ENCODE measurements around the gene PAXIP1.

PAXIP1 gene

DNA sequence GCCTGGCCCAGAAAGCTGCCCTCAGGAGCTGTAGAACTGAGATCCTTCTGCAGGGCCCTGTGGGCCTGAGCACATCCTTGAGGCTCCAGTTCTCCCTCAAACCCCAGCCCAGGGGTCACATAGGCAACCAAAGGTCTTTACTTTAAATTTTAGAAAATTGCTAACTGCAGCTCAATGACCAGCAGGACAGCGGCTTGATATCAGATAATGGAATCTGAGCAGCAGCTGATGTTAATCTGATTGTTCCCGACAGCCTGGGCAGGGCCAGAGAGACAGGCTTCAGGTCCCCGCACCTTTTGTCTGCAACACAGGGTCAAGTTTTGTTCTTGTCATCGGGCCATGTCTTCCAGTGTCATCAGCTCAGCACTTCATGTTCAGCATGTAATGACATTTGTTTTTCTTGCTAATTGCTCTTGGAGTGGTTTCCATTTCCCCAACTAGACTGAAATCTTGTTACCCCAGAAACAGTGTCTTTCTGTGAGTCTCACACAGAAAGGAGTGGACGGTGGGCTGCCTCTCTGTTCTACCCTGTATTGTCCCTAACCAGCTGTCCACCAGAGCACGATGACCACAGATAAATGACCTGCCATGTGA is 91.0 kb downstream of the PAXIP1 start:
- DNase-seq: no peak

DNA sequence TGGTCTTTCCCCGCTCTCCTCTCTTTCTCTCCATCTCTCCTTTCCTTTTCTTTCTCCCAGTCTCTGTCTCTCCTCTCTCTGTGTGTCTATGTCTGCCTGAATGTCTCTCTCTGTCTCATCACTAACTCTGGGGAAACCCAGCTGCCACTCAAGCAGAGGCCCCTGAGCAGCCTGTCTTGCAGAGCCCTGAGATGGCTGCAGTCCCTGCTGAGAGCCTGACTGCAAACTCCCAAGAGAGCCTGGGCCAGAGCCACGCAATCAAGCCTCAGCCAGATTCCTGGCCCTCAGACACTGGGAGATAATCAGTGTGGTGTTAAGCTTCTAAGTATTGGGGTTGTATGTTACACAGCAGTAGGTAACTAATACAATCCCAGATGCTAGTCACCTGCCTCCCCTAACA is 91.5 kb downstream of the PAXIP1 start:
- no peak for DNase-seq

DNA sequence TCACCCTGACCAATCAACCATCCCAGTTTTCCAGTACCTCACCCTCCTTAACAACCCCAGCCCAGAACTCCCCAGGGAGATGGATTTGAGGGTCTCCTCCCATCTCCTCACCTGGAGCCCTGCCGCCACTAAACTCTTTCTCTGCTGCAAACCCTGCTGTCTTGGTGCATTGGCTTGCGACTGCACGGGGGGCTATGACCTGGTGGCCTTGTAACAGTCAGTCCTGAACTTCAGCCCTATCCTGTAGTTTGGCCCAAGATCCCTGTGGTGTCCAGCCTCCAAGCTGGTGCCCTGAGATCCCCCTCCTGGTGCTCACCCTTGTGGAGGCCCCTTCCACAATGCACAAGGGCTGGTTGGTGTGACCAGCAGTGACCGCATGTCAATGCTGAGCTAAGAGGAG is 91.9 kb downstream of the PAXIP1 start:
- no peak for DNase-seq

DNA sequence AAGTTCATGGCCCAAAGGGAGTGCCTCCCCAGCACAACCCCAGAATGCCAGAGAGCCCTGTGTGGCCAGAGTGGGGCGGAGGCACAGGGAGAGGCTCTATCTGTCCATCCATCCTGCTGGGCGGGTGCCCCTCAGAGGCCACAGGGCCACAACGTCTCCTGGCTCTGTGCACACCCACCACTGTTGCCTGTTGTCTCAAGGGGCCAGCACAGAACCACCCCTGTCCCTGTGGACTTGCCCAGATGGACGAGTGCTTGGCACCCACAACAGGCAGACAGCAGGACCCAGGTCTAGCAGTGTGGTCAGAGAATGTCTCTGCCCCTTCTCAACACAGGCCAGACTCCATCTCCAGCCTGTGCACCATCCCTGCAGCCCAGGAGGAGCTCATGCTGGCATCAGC is 92.8 kb downstream of the PAXIP1 start:
- DNase-seq: no peak

- DNase-seq: no peak
Observed at GRCh38 chr7:154909241-154910105, 93.5 kb downstream of the PAXIP1 start.

- DNase-seq: no peak
Observed at GRCh38 chr7:154907651-154908620, 95.0 kb downstream of the PAXIP1 start.

- no peak for DNase-seq
Observed at GRCh38 chr7:154906736-154907355, 96.1 kb downstream of the PAXIP1 start.

GRCh38 chr7:154906201-154906600 is 96.7 kb downstream of the PAXIP1 start:
- DNase-seq: no peak

GRCh38 chr7:154905615-154906014 is 97.3 kb downstream of the PAXIP1 start:
- no peak for DNase-seq

- no peak for DNase-seq
Observed at GRCh38 chr7:154905146-154905545, 97.8 kb downstream of the PAXIP1 start.

GRCh38 chr7:154903083-154903731 is 99.7 kb downstream of the PAXIP1 start:
- no peak for DNase-seq

DNA sequence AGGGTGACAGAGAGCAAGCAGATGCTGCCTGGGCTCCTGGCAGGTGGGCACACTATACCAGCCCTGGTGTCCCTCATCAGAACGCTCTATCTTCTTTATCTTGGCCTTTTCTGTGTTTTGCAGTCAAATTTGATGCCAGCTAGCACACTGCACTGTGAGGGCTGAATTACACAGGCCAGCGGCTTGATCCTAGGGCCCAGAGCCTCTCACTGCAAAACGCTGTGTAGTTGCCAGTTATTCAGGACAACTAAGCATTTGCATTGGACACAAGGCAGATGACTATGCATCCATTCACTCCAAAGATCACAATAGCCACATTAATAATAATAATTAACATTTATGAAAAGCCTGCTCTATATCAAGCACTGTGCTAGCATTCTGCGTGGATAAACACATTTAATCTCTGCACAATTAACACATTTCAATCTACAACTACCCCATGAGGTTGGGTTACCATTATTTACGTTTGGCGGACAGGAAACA is 100.3 kb downstream of the PAXIP1 start:
- DNase-seq: no peak

DNA sequence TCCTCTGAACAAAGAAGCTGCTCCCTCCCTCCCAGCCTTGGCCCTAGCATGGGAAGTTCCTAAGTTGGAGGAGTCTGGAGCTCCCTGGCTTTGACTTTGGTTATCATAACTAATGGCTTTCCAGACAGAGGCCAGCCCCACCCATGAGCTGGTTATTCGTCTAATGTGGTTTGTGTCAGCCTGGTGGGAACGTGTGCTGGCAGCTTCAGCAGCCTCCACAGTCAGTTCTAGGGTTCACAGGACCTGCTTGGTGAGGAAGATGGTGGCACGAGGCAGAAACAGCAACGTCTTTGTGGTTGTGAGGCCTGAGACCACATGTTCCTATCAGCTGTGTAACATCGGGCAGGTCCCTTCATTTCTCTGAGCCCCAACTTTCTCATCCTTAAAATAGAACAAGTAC is 103.1 kb downstream of the PAXIP1 start:
- DNase-seq: no peak

GRCh38 chr7:154898973-154899855 is 103.7 kb downstream of the PAXIP1 start:
- no peak for DNase-seq

GRCh38 chr7:154896076-154896475 is 106.8 kb downstream of the PAXIP1 start:
- no peak for DNase-seq
